Endodermal cell (in vitro differentiated cells): Measurements from ENCODE around the gene FCER2. TPM values are rescaled to one million over a fixed set of nuclear protein-coding genes. Genes with fewer than 3 reads are reported as not detected.

Experiments used
- DNase-seq: peaks from one replicate; pipeline ENCODE4 v3.0.0-alpha.2; 2017
- H3K27ac ChIP-seq: 2 replicates; pipeline ENCODE4 v1.5.1; 2013; ENCODE audit warnings: mild to moderate bottlenecking, low read depth, low read length, moderate library complexity
- H3K27me3 ChIP-seq: 2 replicates; pipeline ENCODE4 v1.6.1; 2013; ENCODE audit warnings: mild to moderate bottlenecking, low read length, moderate library complexity; ENCODE audit not compliant: insufficient read depth, control insufficient read depth, poor library complexity, severe bottlenecking
- H3K36me3 ChIP-seq: 2 replicates; pipeline ENCODE4 v1.7.0; 2013; ENCODE audit warnings: mild to moderate bottlenecking, low read length, moderate library complexity; ENCODE audit not compliant: control insufficient read depth, insufficient read depth
- H3K4me1 ChIP-seq: one replicate; pipeline ENCODE4 v1.7.0; 2013; ENCODE audit warnings: low read length; ENCODE audit not compliant: control insufficient read depth, insufficient read depth
- H3K4me3 ChIP-seq: 2 replicates; pipeline ENCODE4 v1.5.1; 2013; ENCODE audit warnings: mild to moderate bottlenecking, low read length, moderate library complexity
- H3K9ac ChIP-seq: 2 replicates; pipeline ENCODE4 v1.6.1; 2013; ENCODE audit warnings: mild to moderate bottlenecking, low read length, moderate library complexity; ENCODE audit not compliant: poor library complexity, severe bottlenecking; ENCODE audit errors: extremely low read depth
- H3K9me3 ChIP-seq: 2 replicates; pipeline ENCODE4 v1.6.1; 2013; ENCODE audit warnings: mild to moderate bottlenecking, low read length, moderate library complexity; ENCODE audit not compliant: control insufficient read depth
- H3K27ac Mint-ChIP-seq: 2 replicates; pipeline ENCODE4 v1.8.0; 2020; ENCODE audit warnings: mixed read lengths
- H3K27me3 Mint-ChIP-seq: 2 replicates; pipeline ENCODE4 v1.8.0; 2021; ENCODE audit warnings: mild to moderate bottlenecking, mixed read lengths; ENCODE audit not compliant: insufficient read depth
- H3K36me3 Mint-ChIP-seq: 2 replicates; pipeline ENCODE4 v1.8.0; 2020; ENCODE audit warnings: low read depth, mixed read lengths
- H3K4me1 Mint-ChIP-seq: 2 replicates; pipeline ENCODE4 v1.8.0; 2020; ENCODE audit warnings: mixed read lengths
- H3K4me3 Mint-ChIP-seq: 2 replicates; pipeline ENCODE4 v1.8.0; 2020; ENCODE audit warnings: mild to moderate bottlenecking, moderate library complexity, mixed read lengths
- H3K9me3 Mint-ChIP-seq: 2 replicates; pipeline ENCODE4 v1.8.0; 2020; ENCODE audit warnings: mild to moderate bottlenecking, mixed read lengths
- whole genome bisulfite sequencing, 2 experiments: methylation state at CpG; one replicate each; pipeline versions ENCODE4 v1.1.5 to v1.1.7; 2013; ENCODE audit warnings: missing lambda C conversion rate in 2 of 2, mixed read lengths in 1 of 2; ENCODE audit not compliant: insufficient coverage in 1 of 2, insufficient read length in 1 of 2; 5-methylcytosine and 5-hydroxymethylcytosine counted together
- total RNA-seq, 2 donors: library from RNA; stranded (reverse); fragmentation: NEBNext Ultra II Directional in 1 of 2; extraction: Animal tissue kit (Norgen Biotek cat#: 25700) in 1 of 2; gene quantifications; 2 replicates in 1 of 2; 3 replicates in 1 of 2; pipeline ENCODE4 v1.2.1, GENCODE V29; 2021
- TF ChIP-seq, protein P1 (sequence below): fragments of 200-600 bp; sonication (generic); conservative IDR thresholded peaks from 2 replicates; pipeline ENCODE4 v1.5.0; 2021; ENCODE audit warnings: antibody characterized with exemption, mild to moderate bottlenecking

FCER2 gene
- total RNA-seq, 2 donors from 2014 or later = not detected

DNA sequence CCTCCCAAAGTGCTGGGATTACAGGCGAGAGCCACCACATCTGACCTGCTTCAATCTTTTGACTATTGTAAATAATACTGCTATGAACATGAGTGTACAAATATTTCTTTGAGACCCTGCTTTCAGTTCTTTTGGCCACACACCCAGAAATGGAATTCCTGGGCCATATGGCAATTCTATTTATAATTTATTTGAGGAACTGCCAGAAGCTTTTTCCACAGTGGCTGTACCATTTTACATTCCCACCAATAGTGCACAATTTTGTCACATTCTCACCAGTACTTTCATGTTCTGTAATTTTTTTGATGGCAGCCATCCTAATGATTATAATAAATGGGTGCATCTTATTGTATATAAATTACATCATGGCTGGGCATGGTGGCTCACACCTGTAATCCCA, 13.7 kb upstream of the FCER2 start:
- H3K36me3 ChIP-seq = no peaks in the 10 kb centered on the region
- H3K9ac ChIP-seq = no peak overlapping the region
- no peaks in the 10 kb centered on the region for H3K4me1 Mint-ChIP-seq
- WGBS, 2 experiments = 94% methylated on average over 1 of the region's 1 CpG; no CpG with 5 or more reads in 1 of the 2 experiments
- no peaks in the 10 kb centered on the region for H3K9me3 ChIP-seq
- H3K4me1 ChIP-seq = no peaks in the 10 kb centered on the region
- H3K4me3 ChIP-seq = no peak overlapping the region
- no peak overlapping the region for H3K27ac Mint-ChIP-seq
- peaks cover 16% of the 10 kb centered on the region for H3K27me3 Mint-ChIP-seq
- H3K9me3 Mint-ChIP-seq = no peaks in the 10 kb centered on the region
- H3K27ac ChIP-seq = no peak overlapping the region
- no peaks in the 10 kb centered on the region for H3K27me3 ChIP-seq
- no peak overlapping the region for H3K4me3 Mint-ChIP-seq
- DNase-seq = no peak
- TF ChIP-seq, protein P1, sequence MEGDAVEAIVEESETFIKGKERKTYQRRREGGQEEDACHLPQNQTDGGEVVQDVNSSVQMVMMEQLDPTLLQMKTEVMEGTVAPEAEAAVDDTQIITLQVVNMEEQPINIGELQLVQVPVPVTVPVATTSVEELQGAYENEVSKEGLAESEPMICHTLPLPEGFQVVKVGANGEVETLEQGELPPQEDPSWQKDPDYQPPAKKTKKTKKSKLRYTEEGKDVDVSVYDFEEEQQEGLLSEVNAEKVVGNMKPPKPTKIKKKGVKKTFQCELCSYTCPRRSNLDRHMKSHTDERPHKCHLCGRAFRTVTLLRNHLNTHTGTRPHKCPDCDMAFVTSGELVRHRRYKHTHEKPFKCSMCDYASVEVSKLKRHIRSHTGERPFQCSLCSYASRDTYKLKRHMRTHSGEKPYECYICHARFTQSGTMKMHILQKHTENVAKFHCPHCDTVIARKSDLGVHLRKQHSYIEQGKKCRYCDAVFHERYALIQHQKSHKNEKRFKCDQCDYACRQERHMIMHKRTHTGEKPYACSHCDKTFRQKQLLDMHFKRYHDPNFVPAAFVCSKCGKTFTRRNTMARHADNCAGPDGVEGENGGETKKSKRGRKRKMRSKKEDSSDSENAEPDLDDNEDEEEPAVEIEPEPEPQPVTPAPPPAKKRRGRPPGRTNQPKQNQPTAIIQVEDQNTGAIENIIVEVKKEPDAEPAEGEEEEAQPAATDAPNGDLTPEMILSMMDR = no peak
- H3K36me3 Mint-ChIP-seq = no peaks in the 10 kb centered on the region

DNA sequence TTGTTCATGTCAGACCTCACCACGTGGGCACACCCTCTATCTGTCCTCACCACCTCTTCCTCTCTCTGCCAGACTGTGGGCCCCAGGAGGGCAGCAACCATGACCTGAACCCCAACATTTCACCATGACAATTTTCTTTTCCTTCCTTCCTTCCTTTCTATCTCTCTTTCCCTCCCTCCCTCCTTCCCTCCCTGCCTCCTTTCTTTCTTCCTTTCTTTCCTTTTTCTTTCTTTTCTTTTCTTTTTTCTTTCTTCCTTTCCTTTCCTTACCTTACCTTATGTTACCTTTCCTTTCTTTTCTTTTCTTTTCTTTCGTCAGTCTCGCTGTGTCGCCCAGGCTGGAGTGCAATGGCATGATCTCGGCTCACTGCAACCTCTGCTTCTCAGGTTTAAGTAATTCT, 8.7 kb upstream of the FCER2 start:
- no peak overlapping the region for H3K4me3 Mint-ChIP-seq
- H3K27ac ChIP-seq = no peak overlapping the region
- WGBS, 2 experiments = 80 to 82% methylated on average over 4 to 5 of the region's 5 CpGs

DNA sequence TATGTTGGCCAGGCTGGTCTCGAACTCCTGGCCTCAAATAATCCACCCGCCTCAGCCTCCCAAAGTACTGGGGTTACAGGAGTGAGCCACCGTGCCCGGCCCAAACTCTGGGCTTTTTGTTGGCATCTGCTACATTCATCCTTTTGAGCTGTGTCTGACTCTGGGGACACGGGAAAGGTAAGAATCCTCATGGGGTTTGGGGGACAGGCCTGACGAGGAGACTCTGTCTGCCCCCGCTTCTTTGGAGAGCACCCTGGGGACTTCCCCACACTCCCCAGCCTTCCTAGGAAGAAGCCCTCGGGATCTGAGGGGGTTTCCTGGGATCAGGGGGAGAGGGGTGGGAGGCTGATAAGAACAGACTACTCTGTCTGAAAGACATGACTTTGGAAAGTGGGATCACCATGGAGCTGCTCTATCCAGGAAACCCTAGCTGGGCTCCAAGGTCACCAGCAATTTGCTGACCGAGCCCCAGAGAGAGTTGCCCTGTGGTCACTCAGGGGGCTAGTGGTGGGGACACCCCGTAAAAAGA, 8.1 kb upstream of the FCER2 start:
- peaks cover 10% of the 10 kb centered on the region for H3K27me3 Mint-ChIP-seq
- TF ChIP-seq, protein P1 = no peak
- Histone ChIP-seq H3K27me3 (no peaks in the 10 kb centered on the region), H3K27ac (no peak overlapping the region), H3K36me3 (no peaks in the 10 kb centered on the region), H3K9me3 (no peaks in the 10 kb centered on the region), H3K4me3 (no peak overlapping the region), H3K9ac (no peak overlapping the region), H3K4me1 (no peaks in the 10 kb centered on the region)
- H3K4me3 Mint-ChIP-seq = no peak overlapping the region
- H3K9me3 Mint-ChIP-seq = no peaks in the 10 kb centered on the region
- DNase-seq = no peak
- no peaks in the 10 kb centered on the region for H3K36me3 Mint-ChIP-seq
- no peak overlapping the region for H3K27ac Mint-ChIP-seq
- WGBS, 2 experiments = 84 to 94% methylated on average over 5 to 10 of the region's 10 CpGs
- H3K4me1 Mint-ChIP-seq = no peaks in the 10 kb centered on the region

More for the DNA sequence above, 8.7 kb upstream of the FCER2 start:
- Histone ChIP-seq H3K4me1 (no peaks in the 10 kb centered on the region), H3K36me3 (no peaks in the 10 kb centered on the region), H3K9ac (no peak overlapping the region), H3K9me3 (no peaks in the 10 kb centered on the region), H3K27me3 (no peaks in the 10 kb centered on the region), H3K4me3 (no peak overlapping the region)
- H3K27ac Mint-ChIP-seq = no peak overlapping the region
- no peaks in the 10 kb centered on the region for H3K4me1 Mint-ChIP-seq
- H3K27me3 Mint-ChIP-seq = peaks cover 10% of the 10 kb centered on the region
- H3K9me3 Mint-ChIP-seq = no peaks in the 10 kb centered on the region
- TF ChIP-seq, protein P1 = no peak
- no peak for DNase-seq
- no peaks in the 10 kb centered on the region for H3K36me3 Mint-ChIP-seq
